Loucy (cell line): ENCODE measurements around the gene TMEM51.

Experiments used
- H2AFZ ChIP-seq: fragments of 200-600 bp; sonication (generic); 2 replicates; pipeline ENCODE4 v1.6.0; 2016; ENCODE audit warnings: antibody characterized with exemption, mild to moderate bottlenecking, low read length, moderate library complexity
- H3F3A ChIP-seq: fragments of 200-600 bp; 2 replicates; pipeline ENCODE4 v1.6.0; 2016; ENCODE audit warnings: antibody characterized with exemption, low read depth, mild to moderate bottlenecking
- H3K27me3 ChIP-seq: fragments of 200-600 bp; sonication (generic); 2 replicates; pipeline ENCODE4 v1.6.1; 2014; ENCODE audit warnings: low read length, mild to moderate bottlenecking; ENCODE audit not compliant: insufficient read depth, poor library complexity, severe bottlenecking
- H3K36me3 ChIP-seq: fragments of 200-600 bp; sonication (generic); 2 replicates; pipeline ENCODE4 v1.6.1; 2016; ENCODE audit warnings: low read length; ENCODE audit not compliant: insufficient read depth
- H3K4me1 ChIP-seq: fragments of 200-600 bp; sonication (generic); 2 replicates; pipeline ENCODE4 v1.5.1; 2014; ENCODE audit warnings: low read length, mild to moderate bottlenecking; ENCODE audit not compliant: insufficient read depth, poor library complexity, severe bottlenecking
- H3K4me2 ChIP-seq: fragments of 200-600 bp; sonication (generic); 2 replicates; pipeline ENCODE4 v1.6.0; 2014; ENCODE audit warnings: antibody characterized with exemption, low read length, low read depth, mild to moderate bottlenecking; ENCODE audit not compliant: poor library complexity, severe bottlenecking
- H3K4me3 ChIP-seq: fragments of 200-600 bp; sonication (generic); 2 replicates; pipeline ENCODE4 v1.5.1; 2014; ENCODE audit warnings: low read length, mild to moderate bottlenecking, mixed read lengths; ENCODE audit not compliant: poor library complexity, severe bottlenecking
- H3K79me2 ChIP-seq: fragments of 200-600 bp; sonication (generic); 2 replicates; pipeline ENCODE4 v1.6.1; 2014; ENCODE audit warnings: low read length; ENCODE audit not compliant: insufficient read depth
- H3K9ac ChIP-seq: fragments of 200-600 bp; sonication (generic); 2 replicates; pipeline ENCODE4 v1.6.0; 2014; ENCODE audit warnings: mild to moderate bottlenecking, low read depth, low read length, moderate library complexity; ENCODE audit not compliant: poor library complexity, severe bottlenecking
- H3K9me2 ChIP-seq: fragments of 200-600 bp; sonication (generic); replicated peaks from 2 replicates; pipeline ENCODE4 v1.6.1; 2016; ENCODE audit warnings: low read depth, low read length, mixed read lengths
- H3K9me3 ChIP-seq: fragments of 200-600 bp; sonication (generic); 2 replicates; pipeline ENCODE4 v1.6.1; 2014; ENCODE audit warnings: mild to moderate bottlenecking, antibody characterized with exemption, low read length, low read depth; ENCODE audit not compliant: insufficient read depth
- H4K20me1 ChIP-seq: fragments of 200-600 bp; sonication (generic); 2 replicates; pipeline ENCODE4 v1.6.0; 2014; ENCODE audit warnings: antibody characterized with exemption, low read length, mild to moderate bottlenecking; ENCODE audit not compliant: insufficient read depth, poor library complexity, severe bottlenecking
- CTCF ChIP-seq: fragments of 200-600 bp; sonication (generic); conservative IDR thresholded peaks from 2 replicates; pipeline ENCODE4 v1.5.1; 2014; ENCODE audit warnings: mild to moderate bottlenecking, antibody characterized with exemption, low read length
- EZH2phosphoT487 ChIP-seq: fragments of 200-600 bp; IDR thresholded peaks from 2 replicates; pipeline ENCODE4 v1.6.1; 2018; ENCODE audit warnings: antibody characterized with exemption, mild to moderate bottlenecking, moderate library complexity, borderline replicate concordance

TMEM51 gene

GRCh38 chr1:15248216-15248615 lies 94.7 kb downstream of the TMEM51 start:
- Histone ChIP-seq H3K4me1 (peaks cover 16% of the 10 kb centered on the region), H3K36me3 (no peaks in the 10 kb centered on the region), H2AFZ (no peak overlapping the region), H3F3A (no peaks in the 10 kb centered on the region), H3K4me2 (no peak overlapping the region), H3K4me3 (no peak overlapping the region), H3K9me3 (no peaks in the 10 kb centered on the region), H4K20me1 (no peaks in the 10 kb centered on the region), H3K79me2 (no peaks in the 10 kb centered on the region), H3K9ac (no peak overlapping the region), H3K27me3 (no peaks in the 10 kb centered on the region), H3K9me2 (no peaks in the 10 kb centered on the region)
- TF ChIP-seq CTCF (no peak), EZH2phosphoT487 (no peak)

GRCh38 chr1:15249081-15249480 lies 95.5 kb downstream of the TMEM51 start:
- Histone ChIP-seq H3F3A (no peaks in the 10 kb centered on the region), H3K4me1 (peaks cover 16% of the 10 kb centered on the region), H3K9me3 (no peaks in the 10 kb centered on the region), H3K27me3 (no peaks in the 10 kb centered on the region), H4K20me1 (no peaks in the 10 kb centered on the region), H3K4me3 (no peak overlapping the region), H3K4me2 (peak overlapping the region; percentile 33), H3K36me3 (no peaks in the 10 kb centered on the region), H2AFZ (no peak overlapping the region), H3K9me2 (no peaks in the 10 kb centered on the region), H3K9ac (no peak overlapping the region), H3K79me2 (no peaks in the 10 kb centered on the region)
- TF ChIP-seq EZH2phosphoT487 (no peak), CTCF (no peak)

GRCh38 chr1:15251857-15252835 lies 98.6 kb downstream of the TMEM51 start:
- no peaks in the 10 kb centered on the region for H3K9me2 ChIP-seq
- no peaks in the 10 kb centered on the region for H3K27me3 ChIP-seq

More at GRCh38 chr1:15251857-15252835, 98.6 kb downstream of the TMEM51 start:
- TF ChIP-seq EZH2phosphoT487: no peak
- TF ChIP-seq CTCF: no peak
- no peak overlapping the region for H3K4me2 ChIP-seq
- H3K9ac ChIP-seq: no peak overlapping the region
- H3K79me2 ChIP-seq: no peaks in the 10 kb centered on the region
- no peaks in the 10 kb centered on the region for H3K36me3 ChIP-seq
- H3F3A ChIP-seq: no peaks in the 10 kb centered on the region
- H2AFZ ChIP-seq: no peak overlapping the region
- H3K4me1 ChIP-seq: peaks cover 16% of the 10 kb centered on the region
- H3K9me3 ChIP-seq: no peaks in the 10 kb centered on the region
- no peaks in the 10 kb centered on the region for H4K20me1 ChIP-seq
- H3K4me3 ChIP-seq: no peak overlapping the region
